Colonic mucosa (tissue), 4 donors: ENCODE measurements around the gene TFB1M. TPM values are rescaled to one million over a fixed set of nuclear protein-coding genes. Genes with fewer than 3 reads are reported as not detected.
"Not testable (repeated sequence)": the region's sequence is repeated elsewhere in the genome, so short reads cannot be mapped to it uniquely, and the experiment has no call there.

Experiments used
- DNase-seq: peaks from one replicate; pipeline ENCODE4 v3.0.0-alpha.2; 2020
- H3K27ac ChIP-seq: fragments of 200-600 bp; one replicate; pipeline ENCODE4 v1.8.0; 2021
- H3K27me3 ChIP-seq: fragments of 200-600 bp; one replicate; pipeline ENCODE4 v1.8.0; 2021
- H3K36me3 ChIP-seq: fragments of 200-600 bp; one replicate; pipeline ENCODE4 v1.8.0; 2021
- H3K4me1 ChIP-seq: fragments of 200-600 bp; one replicate; pipeline ENCODE4 v1.8.0; 2021; ENCODE audit warnings: mild to moderate bottlenecking
- H3K4me3 ChIP-seq: fragments of 200-600 bp; one replicate; pipeline ENCODE4 v1.8.0; 2021
- H3K9ac ChIP-seq, 2 donors: one replicate each; pipeline ENCODE4 v1.7.0; 2013; ENCODE audit warnings: control low read depth in 2 of 2, low read depth in 2 of 2, low read length in 2 of 2
- H3K9me3 ChIP-seq: fragments of 200-600 bp; one replicate; pipeline ENCODE4 v1.8.0; 2021
- CTCF ChIP-seq: fragments of 200-600 bp; IDR thresholded peaks from one replicate; pipeline ENCODE4 v1.8.0; 2022; ENCODE audit warnings: antibody characterized with exemption, mild to moderate bottlenecking
- intact Hi-C: fragments of 100-400 bp; cut with DNase I; formaldehyde crosslinking; loops from one replicate; pipeline ENCODE4 v1.14.1; 2022
- total RNA-seq, 2 donors: library from RNA; stranded (reverse); fragmentation: NEBNext Ultra II Directional in 1 of 2; extraction: Animal tissue kit (Norgen Biotek cat#: 25700) in 1 of 2; gene quantifications; one replicate each; pipeline ENCODE4 v1.2.1, GENCODE V29; 2021
- donor health status: healthy.
- donor health status: DM: no; HTN: no; CAD: no.
- donor health status: DM: no; HTN: no; CAD: no.

TFB1M gene
- total RNA-seq, 2 donors from 2014 or later: 17.8 to 27.9 TPM

DNA sequence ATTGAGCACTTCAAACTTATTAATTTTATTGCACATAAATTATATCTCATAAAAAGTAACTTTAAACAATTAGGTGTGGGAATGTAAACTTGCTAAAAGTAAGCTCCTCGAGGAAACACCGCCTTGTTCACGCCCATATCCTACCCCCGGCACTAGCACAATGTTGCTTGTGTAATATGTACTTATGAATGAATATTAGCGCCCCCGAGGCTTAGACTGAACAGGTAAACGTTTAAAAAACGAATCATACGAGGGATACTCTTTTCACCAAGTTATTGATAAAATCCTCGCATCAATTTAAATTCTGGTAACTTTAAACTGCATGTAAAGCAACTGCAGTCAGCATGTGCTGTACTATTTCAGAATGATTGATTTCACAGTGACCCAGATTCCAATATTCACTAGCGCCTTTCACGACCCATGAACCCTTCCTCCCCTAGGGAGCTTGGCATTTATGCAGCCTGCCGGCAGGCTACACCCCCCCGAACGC is 637 bp downstream of the TFB1M start:
- Histone ChIP-seq H3K4me3 (peak overlapping the region; percentile 77), H3K9ac (peak overlapping the region; percentile 73 to 91), H3K27ac (peak overlapping the region; percentile 93), H3K9me3 (no peaks in the 10 kb centered on the region), H3K4me1 (no peaks in the 10 kb centered on the region), H3K27me3 (no peaks in the 10 kb centered on the region), H3K36me3 (no peaks in the 10 kb centered on the region)
- intact Hi-C loops: no loop called here
- TF ChIP-seq CTCF: no peak
- DNase-seq: peak; percentile 45

DNA sequence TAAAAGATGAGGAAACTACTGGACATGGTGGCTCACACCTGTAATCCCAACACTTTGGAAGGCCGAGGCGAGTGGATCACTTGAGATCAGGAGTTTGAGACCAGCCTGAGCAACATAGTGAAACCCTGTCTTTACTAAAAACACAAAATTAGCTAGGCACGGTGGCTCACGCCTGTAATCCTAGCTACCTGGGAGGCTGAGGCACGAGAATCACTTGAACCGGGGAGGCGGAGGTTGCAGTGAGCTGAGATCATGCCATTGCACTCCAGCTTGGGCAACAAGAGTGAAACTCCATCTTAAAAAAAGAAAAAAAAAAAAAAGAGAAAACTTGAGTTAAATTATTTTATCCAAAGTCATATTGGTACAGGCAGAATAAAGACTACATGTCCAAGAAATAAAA is 1.3 kb downstream of the TFB1M start:
- H3K4me3 ChIP-seq, intact Hi-C loops, H3K9me3 ChIP-seq, H3K27ac ChIP-seq, H3K9ac ChIP-seq, DNase-seq, H3K4me1 ChIP-seq, H3K27me3 ChIP-seq, H3K36me3 ChIP-seq: not testable (repeated sequence)

GRCh38 chr6:155311583-155311982 is 2.7 kb downstream of the TFB1M start:
- H3K27ac ChIP-seq: no peak overlapping the region
- DNase-seq: no peak
- intact Hi-C loops: no loop called here
- H3K4me1 ChIP-seq: no peaks in the 10 kb centered on the region
- H3K9me3 ChIP-seq: no peaks in the 10 kb centered on the region
- H3K4me3 ChIP-seq: no peak overlapping the region
- H3K9ac ChIP-seq: no peak overlapping the region
- TF ChIP-seq CTCF: no peak
- no peaks in the 10 kb centered on the region for H3K27me3 ChIP-seq
- no peaks in the 10 kb centered on the region for H3K36me3 ChIP-seq

- intact Hi-C loops: no loop called here
- TF ChIP-seq CTCF: no peak
- H3K9ac ChIP-seq: no peak overlapping the region
Observed at GRCh38 chr6:155311086-155311485, 3.2 kb downstream of the TFB1M start.

DNA sequence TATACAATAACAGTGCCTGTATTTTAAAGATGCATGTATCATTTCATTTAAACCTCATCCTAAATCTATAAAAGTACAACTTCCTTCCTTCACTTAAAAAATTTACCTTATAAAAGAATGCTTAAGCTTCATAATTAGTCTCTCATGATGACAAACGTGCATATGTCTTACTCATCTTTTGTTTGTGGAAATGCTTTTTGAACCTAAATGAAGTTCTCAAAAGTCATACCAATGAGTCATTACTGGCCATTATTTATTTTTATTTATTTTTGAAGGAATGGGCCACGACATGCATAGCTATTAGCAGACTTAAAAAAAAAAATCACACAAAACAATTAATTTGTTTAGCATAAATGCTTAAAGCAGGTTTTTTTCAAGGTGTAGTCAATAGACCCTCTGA is 3.7 kb downstream of the TFB1M start:
- H3K4me1 ChIP-seq: no peaks in the 10 kb centered on the region
- no peaks in the 10 kb centered on the region for H3K36me3 ChIP-seq
- no peak for TF ChIP-seq CTCF
- no peak for DNase-seq
- H3K9me3 ChIP-seq: no peaks in the 10 kb centered on the region
- no peak overlapping the region for H3K4me3 ChIP-seq
- no peaks in the 10 kb centered on the region for H3K27me3 ChIP-seq
- intact Hi-C loops: no loop called here
- no peak overlapping the region for H3K9ac ChIP-seq
- no peak overlapping the region for H3K27ac ChIP-seq

More at GRCh38 chr6:155311086-155311485, 3.2 kb downstream of the TFB1M start:
- H3K9me3 ChIP-seq: no peaks in the 10 kb centered on the region
- no peak overlapping the region for H3K27ac ChIP-seq
- H3K36me3 ChIP-seq: no peaks in the 10 kb centered on the region
- H3K27me3 ChIP-seq: no peaks in the 10 kb centered on the region
- no peak overlapping the region for H3K4me3 ChIP-seq
- no peak for DNase-seq
- H3K4me1 ChIP-seq: no peaks in the 10 kb centered on the region

DNA sequence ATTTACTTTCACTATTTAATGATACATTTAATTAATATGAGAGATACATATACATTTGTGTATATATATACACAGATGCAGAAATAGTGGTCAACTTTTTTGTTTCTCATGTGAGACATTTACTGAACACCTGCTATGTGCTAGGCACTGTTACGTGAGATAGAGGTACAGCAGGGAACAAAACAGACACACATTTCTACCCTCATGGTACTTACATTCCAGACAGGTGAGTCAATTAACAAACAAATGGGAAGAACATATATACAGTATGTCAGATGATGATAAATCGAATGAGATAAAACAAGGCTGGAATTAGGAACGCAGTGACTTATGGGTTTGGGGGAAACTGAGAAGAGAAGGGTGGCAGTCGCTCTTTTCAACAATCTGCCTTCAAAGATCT is 5.1 kb downstream of the TFB1M start:
- Histone ChIP-seq H3K27me3 (no peaks in the 10 kb centered on the region), H3K4me3 (no peak overlapping the region), H3K9me3 (no peaks in the 10 kb centered on the region), H3K9ac (no peak overlapping the region), H3K27ac (no peak overlapping the region), H3K36me3 (no peaks in the 10 kb centered on the region), H3K4me1 (no peaks in the 10 kb centered on the region)
- no peak for TF ChIP-seq CTCF
- DNase-seq: no peak
- intact Hi-C loops: no loop called here
